HG03060 (cell line): ENCODE results near the gene NRM.
"Not testable (repeated sequence)": the region's sequence is repeated elsewhere in the genome, so short reads cannot be mapped to it uniquely, and the experiment has no call there.

Experiments used
- ATAC-seq: cut with Tn5 transposase; IDR thresholded peaks from one replicate; pipeline ENCODE4 v1.9.1; 2021; ENCODE audit warnings: low read depth, moderate number of reproducible peaks; ENCODE audit not compliant: unreplicated experiment

Gene NRM

GRCh38 chr6:30672445-30673253 is 18.1 kb downstream of the NRM start, which contains the start of gene DHX16:
Gene DHX16, minus strand, starts transcription at chr6:30673006. Its CDS starts 165 bp downstream, at chr6:30672841.
- peak; percentile 53 for ATAC-seq

- ATAC-seq: no peak
Observed at GRCh38 chr6:30670760-30671527, 19.8 kb downstream of the NRM start.

- not testable (repeated sequence) for ATAC-seq
Observed at GRCh38 chr6:30666300-30666699, 24.5 kb downstream of the NRM start.

GRCh38 chr6:30664994-30665767 is 25.6 kb downstream of the NRM start:
- ATAC-seq: no peak

- not testable (repeated sequence) for ATAC-seq
Observed at GRCh38 chr6:30657922-30658321, 32.9 kb downstream of the NRM start.

- ATAC-seq: no peak
Observed at GRCh38 chr6:30657454-30657853, 33.3 kb downstream of the NRM start.

- no peak for ATAC-seq
Observed at GRCh38 chr6:30656513-30656912, 34.3 kb downstream of the NRM start.

GRCh38 chr6:30655743-30656094 is 35.1 kb downstream of the NRM start:
- no peak for ATAC-seq

- ATAC-seq: no peak
Observed at GRCh38 chr6:30654798-30655742, 35.7 kb downstream of the NRM start.

- ATAC-seq: no peak
Observed at GRCh38 chr6:30651143-30651542, 39.6 kb downstream of the NRM start.

GRCh38 chr6:30647242-30648116 is 43.3 kb downstream of the NRM start:
- ATAC-seq: no peak

- ATAC-seq: no peak
Observed at GRCh38 chr6:30646450-30647241, 44.1 kb downstream of the NRM start, which contains the start of gene C6orf136. Gene C6orf136, plus strand, starts transcription at chr6:30647133. Its CDS starts 99 bp downstream, at chr6:30647232.

GRCh38 chr6:30645989-30646388 is 44.8 kb downstream of the NRM start:
- no peak for ATAC-seq

GRCh38 chr6:30644769-30645168 is 46.0 kb downstream of the NRM start:
- ATAC-seq: no peak

- ATAC-seq: no peak
Observed at GRCh38 chr6:30643656-30644055, 47.1 kb downstream of the NRM start.

GRCh38 chr6:30641048-30641447 is 49.7 kb downstream of the NRM start:
- ATAC-seq: no peak

GRCh38 chr6:30640481-30640880 is 50.3 kb downstream of the NRM start:
- ATAC-seq: no peak
